Omental fat pad (tissue), 4 donors: ENCODE data around the gene HAO1. TPM values are rescaled to one million over a fixed set of nuclear protein-coding genes. Genes with fewer than 3 reads are reported as not detected.

ENCODE experiments used
- ATAC-seq: fragments of 150-250 bp; one replicate; pipeline ENCODE4 v1.9.1; 2016; ENCODE audit warnings: mild to moderate bottlenecking, moderate library complexity; ENCODE audit not compliant: low FRiP score
- DNase-seq: peaks from one replicate; pipeline ENCODE4 v3.0.0-alpha.2; 2019; ENCODE audit warnings: low spot score
- total RNA-seq, 4 donors: library from RNA; depleted of rRNA; stranded (reverse); fragments of >200 nt; gene quantifications; one replicate each; pipeline ENCODE4 v1.1.0, GENCODE V29; 2016
- TF ChIP-seq, protein P1 (sequence below), 3 donors: fragments of 450-650 bp; IDR thresholded peaks; one replicate each; pipeline ENCODE4 v1.5.1; 2016 to 2017; ENCODE audit warnings: antibody characterized with exemption in 3 of 3, mild to moderate bottlenecking in 3 of 3, moderate library complexity in 2 of 3

HAO1 gene
- total RNA-seq, 4 donors from 2014 or later, result not detected

DNA sequence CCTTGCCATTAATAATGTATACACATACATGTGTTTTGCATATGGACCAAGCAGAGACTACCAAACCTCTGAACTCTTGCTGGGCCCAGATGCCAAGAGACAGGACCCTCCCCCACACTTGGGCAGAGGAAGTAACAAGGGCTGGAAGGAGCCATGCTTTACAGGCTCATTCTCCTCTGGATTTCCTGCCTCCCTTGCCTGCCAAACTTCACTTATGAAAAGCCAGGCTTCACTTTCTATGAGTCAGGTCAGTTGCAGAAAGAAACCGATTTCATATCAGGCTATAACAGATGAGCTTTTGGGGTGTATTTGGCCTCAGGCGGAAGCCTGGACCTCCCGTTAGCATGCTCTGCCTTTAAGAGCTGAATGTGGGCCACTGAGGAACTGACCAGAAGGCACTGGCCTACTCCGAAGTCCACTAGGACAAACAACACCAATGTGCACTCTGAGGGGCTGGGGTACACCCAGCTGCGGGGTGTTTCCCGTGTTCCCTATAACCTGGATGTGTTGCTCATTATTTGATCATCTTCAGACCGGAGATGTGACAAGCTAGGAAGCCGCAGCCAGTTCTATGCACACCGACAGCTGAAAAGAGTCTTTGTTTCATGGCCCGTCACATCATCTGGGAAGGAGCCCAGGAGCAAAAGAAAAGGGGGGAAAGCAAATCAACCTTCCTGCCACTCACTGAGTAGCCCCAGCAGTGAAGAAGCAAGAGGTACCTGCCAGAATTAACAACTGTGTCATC is 28.5 kb downstream of the HAO1 start:
- ATAC-seq, result no peak
- TF ChIP-seq, protein P1, sequence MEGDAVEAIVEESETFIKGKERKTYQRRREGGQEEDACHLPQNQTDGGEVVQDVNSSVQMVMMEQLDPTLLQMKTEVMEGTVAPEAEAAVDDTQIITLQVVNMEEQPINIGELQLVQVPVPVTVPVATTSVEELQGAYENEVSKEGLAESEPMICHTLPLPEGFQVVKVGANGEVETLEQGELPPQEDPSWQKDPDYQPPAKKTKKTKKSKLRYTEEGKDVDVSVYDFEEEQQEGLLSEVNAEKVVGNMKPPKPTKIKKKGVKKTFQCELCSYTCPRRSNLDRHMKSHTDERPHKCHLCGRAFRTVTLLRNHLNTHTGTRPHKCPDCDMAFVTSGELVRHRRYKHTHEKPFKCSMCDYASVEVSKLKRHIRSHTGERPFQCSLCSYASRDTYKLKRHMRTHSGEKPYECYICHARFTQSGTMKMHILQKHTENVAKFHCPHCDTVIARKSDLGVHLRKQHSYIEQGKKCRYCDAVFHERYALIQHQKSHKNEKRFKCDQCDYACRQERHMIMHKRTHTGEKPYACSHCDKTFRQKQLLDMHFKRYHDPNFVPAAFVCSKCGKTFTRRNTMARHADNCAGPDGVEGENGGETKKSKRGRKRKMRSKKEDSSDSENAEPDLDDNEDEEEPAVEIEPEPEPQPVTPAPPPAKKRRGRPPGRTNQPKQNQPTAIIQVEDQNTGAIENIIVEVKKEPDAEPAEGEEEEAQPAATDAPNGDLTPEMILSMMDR (IDR thresholded peaks at IDR 0.05), result no peak
- DNase-seq, result no peak

DNA sequence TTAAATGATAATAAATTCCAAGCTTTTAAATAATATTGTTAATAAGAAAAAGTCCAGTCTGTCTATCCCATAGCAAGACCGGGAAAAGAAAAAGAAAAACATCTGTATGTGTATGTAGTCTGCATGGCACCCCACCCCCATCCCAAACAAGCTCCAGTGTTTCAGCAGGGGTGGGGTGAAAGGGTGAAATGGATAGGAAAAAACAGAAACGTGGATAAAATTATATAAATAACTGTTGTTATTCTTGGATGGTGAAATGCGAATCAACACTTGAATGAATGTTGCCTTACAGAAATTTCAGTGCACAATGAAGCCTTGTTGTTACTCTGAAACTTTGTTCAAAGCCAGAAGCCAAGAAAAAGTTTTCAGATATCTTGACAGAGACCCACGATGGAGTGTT is 31.4 kb downstream of the HAO1 start:
- TF ChIP-seq, protein P1 (IDR thresholded peaks at IDR 0.05), result no peak
- DNase-seq (no peak), ATAC-seq (no peak)

DNA sequence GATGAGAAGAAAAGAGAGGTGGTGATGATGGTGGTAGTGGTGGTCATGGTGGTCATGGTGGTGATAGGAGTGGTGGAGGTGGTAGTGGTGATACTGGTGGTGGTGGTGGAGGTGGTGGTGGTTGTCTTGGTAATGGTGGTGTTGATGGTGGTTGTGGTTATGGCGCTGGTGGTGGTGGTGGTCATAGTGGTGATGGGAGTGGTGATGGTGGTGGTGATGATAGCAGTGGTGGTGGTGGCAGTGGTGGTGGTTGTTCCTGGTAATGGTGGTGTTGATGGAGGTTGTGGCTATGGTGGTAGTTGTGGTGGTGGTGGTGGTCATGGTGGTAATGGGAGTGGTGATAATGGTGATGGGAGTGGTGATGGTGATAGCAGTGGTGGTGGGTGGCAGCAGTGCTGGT is 36.8 kb downstream of the HAO1 start:
- ATAC-seq, result no peak
- DNase-seq, result no peak
- TF ChIP-seq, protein P1 (IDR thresholded peaks at IDR 0.05), result no peak

DNA sequence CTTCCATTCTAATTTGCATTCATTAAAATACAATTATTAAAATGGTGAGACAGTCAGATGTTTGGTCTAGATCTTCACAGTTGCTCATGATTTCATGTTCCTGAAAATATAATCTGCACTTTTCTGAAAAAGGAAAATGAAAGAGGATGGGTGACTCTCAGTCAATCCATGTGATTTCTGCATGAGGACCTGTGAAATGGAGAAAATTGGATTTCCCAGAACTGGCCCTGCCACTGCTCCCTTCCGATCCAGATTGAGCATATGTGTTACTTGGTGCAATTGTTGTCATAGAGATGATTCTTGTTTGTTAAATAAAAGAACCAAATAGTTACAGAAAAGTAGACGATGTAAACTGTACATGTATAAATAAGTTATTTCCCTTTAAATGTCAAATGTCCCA is 37.4 kb downstream of the HAO1 start:
- TF ChIP-seq, protein P1 (IDR thresholded peaks at IDR 0.05), result no peak
- ATAC-seq (no peak), DNase-seq (no peak)

DNA sequence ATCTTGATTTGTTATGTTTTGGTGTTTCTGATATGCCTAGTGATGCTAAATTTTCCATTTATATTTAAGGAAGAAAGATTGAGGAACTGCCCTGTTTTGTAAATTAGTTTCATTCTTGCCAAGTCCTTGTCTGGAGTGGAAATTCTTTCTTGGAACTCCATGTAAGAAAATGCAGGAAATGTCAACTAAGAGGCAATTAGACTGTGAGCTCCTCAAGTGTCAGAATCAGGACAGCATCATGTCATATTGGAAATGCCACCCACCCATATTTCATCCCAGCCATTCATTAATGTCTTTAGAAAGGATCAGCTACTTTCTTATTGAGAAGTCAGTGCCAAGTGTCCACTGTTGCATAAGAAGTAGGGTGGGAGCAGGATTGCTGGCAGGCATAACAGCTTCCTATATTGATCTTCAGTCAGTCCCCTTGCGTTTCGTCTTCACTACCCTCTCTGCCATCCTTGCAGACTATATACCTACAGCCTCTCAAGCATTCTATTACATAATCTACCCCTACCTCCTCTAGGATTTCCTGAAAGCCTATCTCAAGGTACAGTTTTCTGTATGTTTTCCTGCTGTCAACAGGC is 42.4 kb downstream of the HAO1 start:
- DNase-seq, result no peak
- ATAC-seq, result no peak
- TF ChIP-seq, protein P1 (IDR thresholded peaks at IDR 0.05), result no peak

DNA sequence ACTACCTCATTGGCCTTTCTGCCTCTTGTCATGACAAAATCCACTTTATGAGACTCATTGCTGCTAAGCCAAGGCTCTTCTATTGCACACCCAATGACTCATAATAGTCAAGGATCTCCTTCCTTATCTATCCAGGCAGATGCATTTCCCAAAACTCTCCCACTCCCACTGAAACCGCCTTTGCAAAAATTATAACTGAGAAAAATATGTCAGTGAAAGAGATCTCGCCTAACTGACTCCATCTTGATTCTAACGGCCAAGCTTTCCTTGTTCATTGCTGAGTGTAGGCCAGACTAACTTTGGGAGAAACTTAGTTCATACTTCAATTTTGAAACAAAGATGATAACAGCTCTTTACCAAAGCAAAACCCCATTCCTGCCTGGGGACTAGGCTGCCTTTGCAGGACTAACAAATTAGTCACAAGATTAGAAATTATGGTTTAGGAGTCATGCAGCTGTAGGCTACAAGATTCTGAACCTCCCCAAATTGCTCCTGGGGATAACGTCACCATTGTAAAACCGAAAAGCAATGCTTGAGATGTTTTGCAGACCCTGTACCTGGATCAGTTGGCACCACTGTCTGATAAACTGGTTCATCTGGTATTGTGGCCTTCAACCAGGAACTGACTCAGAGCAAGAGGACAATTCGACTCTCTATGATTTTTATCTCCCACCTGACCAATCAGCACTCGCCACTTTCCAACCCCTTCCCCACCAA is 47.1 kb downstream of the HAO1 start:
- ATAC-seq (peak; percentile 54), DNase-seq (no peak)
- TF ChIP-seq, protein P1 (IDR thresholded peaks at IDR 0.05), result no peak
